MM.1S (cell line): ENCODE data around the gene HTRA3.

Experiments used
- DNase-seq: peaks from one replicate; pipeline ENCODE4 v3.0.0-alpha.2; 2015
- H2AFZ ChIP-seq: fragments of 300-600 bp; sonication (generic); 2 replicates; pipeline ENCODE4 v1.6.0; 2016; ENCODE audit warnings: antibody characterized with exemption, low read length
- H3F3A ChIP-seq: fragments of 300-600 bp; sonication (generic); 2 replicates; pipeline ENCODE4 v1.6.1; 2016; ENCODE audit warnings: mild to moderate bottlenecking, antibody characterized with exemption, low read length, moderate library complexity, mixed read lengths; ENCODE audit not compliant: insufficient read depth
- H3K27ac ChIP-seq: fragments of 300-600 bp; sonication (generic); 2 replicates; pipeline ENCODE4 v1.5.1; 2016; ENCODE audit warnings: mild to moderate bottlenecking, low read length
- H3K27me3 ChIP-seq: fragments of 300-600 bp; sonication (generic); replicated peaks from 2 replicates; pipeline ENCODE4 v1.6.0; 2016; ENCODE audit warnings: low read length; ENCODE audit not compliant: insufficient read depth
- H3K36me3 ChIP-seq: fragments of 300-600 bp; sonication (generic); replicated peaks from 2 replicates; pipeline ENCODE4 v1.6.1; 2016; ENCODE audit warnings: mild to moderate bottlenecking, low read length, mixed read lengths; ENCODE audit not compliant: insufficient read depth
- H3K4me1 ChIP-seq: fragments of 300-600 bp; sonication (generic); 2 replicates; pipeline ENCODE4 v1.6.1; 2016; ENCODE audit warnings: low read length, mixed read lengths
- H3K4me2 ChIP-seq: fragments of 300-600 bp; sonication (generic); 2 replicates; pipeline ENCODE4 v1.6.0; 2016; ENCODE audit warnings: low read depth, low read length
- H3K4me3 ChIP-seq: fragments of 300-600 bp; sonication (generic); 2 replicates; pipeline ENCODE4 v1.5.1; 2016; ENCODE audit warnings: low read length, mixed read lengths
- H3K79me2 ChIP-seq: fragments of 300-600 bp; sonication (generic); 2 replicates; pipeline ENCODE4 v1.6.1; 2016; ENCODE audit warnings: mixed run types, low read length, mixed read lengths
- H3K9ac ChIP-seq: fragments of 300-600 bp; sonication (generic); 2 replicates; pipeline ENCODE4 v1.6.1; 2016; ENCODE audit warnings: low read length, mixed read lengths
- H3K9me2 ChIP-seq: fragments of 300-600 bp; sonication (generic); replicated peaks from 2 replicates; pipeline ENCODE4 v1.6.1; 2016; ENCODE audit warnings: mild to moderate bottlenecking, low read length, mixed read lengths; ENCODE audit not compliant: insufficient read depth
- H3K9me3 ChIP-seq: fragments of 300-600 bp; sonication (generic); replicated peaks from 2 replicates; pipeline ENCODE4 v1.6.1; 2016; ENCODE audit warnings: mild to moderate bottlenecking, low read length, mixed read lengths; ENCODE audit not compliant: insufficient read depth
- H4K20me1 ChIP-seq: fragments of 300-600 bp; sonication (generic); 2 replicates; pipeline ENCODE4 v1.6.1; 2016; ENCODE audit warnings: mild to moderate bottlenecking, low read length, moderate library complexity, mixed read lengths; ENCODE audit not compliant: insufficient read depth
- CTCF ChIP-seq: fragments of 300-600 bp; sonication (generic); IDR thresholded peaks from 2 replicates; pipeline ENCODE4 v1.5.1; 2016; ENCODE audit warnings: antibody characterized with exemption, low read length, mixed read lengths
- EZH2 ChIP-seq: fragments of 300-600 bp; sonication (generic); optimal IDR thresholded peaks from 2 replicates; pipeline ENCODE3; 2017; ENCODE audit warnings: low read depth, mild to moderate bottlenecking, antibody characterized with exemption, low read length, mixed read lengths
- EZH2phosphoT487 ChIP-seq: fragments of 300-600 bp; sonication (generic); IDR thresholded peaks from 2 replicates; pipeline ENCODE4 v1.6.1; 2018; ENCODE audit warnings: antibody characterized with exemption, low read length

The HTRA3 gene

DNA sequence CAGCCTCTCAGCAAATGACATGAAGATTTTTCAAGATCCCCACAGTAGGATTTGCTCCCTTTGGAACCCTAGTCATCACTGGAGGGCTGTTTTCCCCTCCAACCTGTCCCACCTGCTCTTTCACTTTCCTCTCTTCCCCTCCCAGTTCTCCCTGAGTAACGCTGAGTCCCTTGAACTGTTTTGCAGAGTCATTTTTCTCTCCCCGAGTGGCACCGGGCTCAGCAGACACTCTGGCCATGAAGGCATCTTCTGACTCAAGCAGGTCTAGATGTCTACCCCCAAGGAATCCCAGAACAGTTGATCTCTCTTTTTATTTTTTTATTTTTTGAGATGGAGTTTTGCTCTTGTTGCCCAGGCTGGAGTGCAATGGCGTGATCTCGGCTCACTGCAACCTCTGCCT, 52.2 kb downstream of the HTRA3 start:
- no peaks in the 10 kb centered on the region for H3K9me3 ChIP-seq

DNA sequence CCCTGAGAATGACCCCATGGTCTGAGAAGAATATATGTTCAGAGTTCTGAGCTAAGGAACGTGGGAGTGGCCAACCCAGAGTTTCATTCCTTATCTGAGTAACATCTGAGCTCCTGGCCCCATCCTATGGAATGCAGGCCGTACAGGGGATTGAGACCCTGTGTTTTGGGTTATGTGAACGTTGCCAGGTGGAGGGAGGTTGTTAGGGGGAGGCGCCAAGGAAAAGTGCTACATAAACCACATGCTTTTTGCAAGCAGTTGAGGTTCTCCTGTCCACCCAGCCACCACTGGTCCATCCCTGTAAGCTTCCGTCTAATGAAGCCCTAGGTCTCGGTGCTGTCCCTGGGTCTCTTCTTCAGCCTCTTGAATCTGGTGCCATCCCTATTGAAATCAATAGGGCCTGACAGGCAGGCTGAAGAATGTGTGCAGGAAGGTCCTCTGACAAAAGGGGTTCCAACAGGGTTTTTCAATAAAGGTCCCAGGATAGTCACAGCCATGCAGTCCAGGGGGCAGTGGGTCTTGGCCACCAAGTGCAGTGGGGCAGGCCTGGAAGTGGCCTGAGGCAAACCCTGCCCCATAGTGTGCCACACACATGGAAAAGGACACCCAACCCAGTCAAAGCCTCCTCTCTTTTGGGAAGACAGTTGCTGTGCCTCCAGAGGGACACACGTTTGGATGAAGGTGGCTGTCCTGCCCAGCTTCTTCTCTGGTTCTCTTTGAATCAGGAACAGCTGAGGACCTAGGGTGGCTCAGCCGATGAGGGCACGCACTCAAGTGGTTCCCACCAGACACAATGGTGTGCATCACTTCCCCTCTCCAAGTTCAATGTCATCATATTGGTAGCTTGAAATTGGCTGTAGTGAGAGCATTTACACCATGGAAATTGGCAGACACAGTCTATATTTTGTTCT, 53.5 kb downstream of the HTRA3 start:
- H3K9me2 ChIP-seq: no peaks in the 10 kb centered on the region
- no peaks in the 10 kb centered on the region for H3K79me2 ChIP-seq
- no peak overlapping the region for H3K4me3 ChIP-seq
- no peaks in the 10 kb centered on the region for H3K9me3 ChIP-seq
- H3K27me3 ChIP-seq: peaks cover 84% of the 10 kb centered on the region
- no peak overlapping the region for H3K27ac ChIP-seq
- no peaks in the 10 kb centered on the region for H3K36me3 ChIP-seq
- TF ChIP-seq CTCF: no peak
- no peak for TF ChIP-seq EZH2phosphoT487
- TF ChIP-seq EZH2: no peak
- H3K4me1 ChIP-seq: no peaks in the 10 kb centered on the region
- no peaks in the 10 kb centered on the region for H4K20me1 ChIP-seq
- H2AFZ ChIP-seq: no peak overlapping the region
- H3K4me2 ChIP-seq: no peak overlapping the region
- no peaks in the 10 kb centered on the region for H3F3A ChIP-seq
- no peak for DNase-seq
- H3K9ac ChIP-seq: no peak overlapping the region

More for the DNA sequence above, 52.2 kb downstream of the HTRA3 start:
- H3K9ac ChIP-seq: no peak overlapping the region
- no peaks in the 10 kb centered on the region for H4K20me1 ChIP-seq
- no peaks in the 10 kb centered on the region for H3K4me1 ChIP-seq
- no peaks in the 10 kb centered on the region for H3K9me2 ChIP-seq
- H2AFZ ChIP-seq: no peak overlapping the region
- H3K79me2 ChIP-seq: no peaks in the 10 kb centered on the region
- no peak for DNase-seq
- no peak for TF ChIP-seq EZH2
- no peak for TF ChIP-seq CTCF
- TF ChIP-seq EZH2phosphoT487: no peak
- no peak overlapping the region for H3K4me2 ChIP-seq
- H3F3A ChIP-seq: no peaks in the 10 kb centered on the region
- H3K27ac ChIP-seq: no peak overlapping the region
- H3K36me3 ChIP-seq: no peaks in the 10 kb centered on the region
- H3K4me3 ChIP-seq: no peak overlapping the region
- H3K27me3 ChIP-seq: peaks cover 85% of the 10 kb centered on the region

GRCh38 chr4:8323947-8324555, 54.5 kb downstream of the HTRA3 start:
- Histone ChIP-seq H3K4me1 (no peaks in the 10 kb centered on the region), H3K36me3 (no peaks in the 10 kb centered on the region), H3K27me3 (peaks cover 85% of the 10 kb centered on the region), H3K79me2 (no peaks in the 10 kb centered on the region), H3K27ac (no peak overlapping the region), H3F3A (no peaks in the 10 kb centered on the region), H2AFZ (no peak overlapping the region), H3K4me2 (no peak overlapping the region), H3K9ac (no peak overlapping the region), H3K9me2 (no peaks in the 10 kb centered on the region), H3K9me3 (no peaks in the 10 kb centered on the region), H4K20me1 (no peaks in the 10 kb centered on the region), H3K4me3 (no peak overlapping the region)
- TF ChIP-seq CTCF (no peak), EZH2phosphoT487 (no peak)
- no peak for DNase-seq
